Progenitor cell of endocrine pancreas (in vitro differentiated cells): ENCODE results near the gene TBC1D19. TPM values are rescaled to one million over a fixed set of nuclear protein-coding genes. Genes with fewer than 3 reads are reported as not detected.

Source experiments
- DNase-seq: peaks from one replicate; pipeline ENCODE4 v3.0.0; 2021; ENCODE audit warnings: low spot score; ENCODE audit not compliant: unreplicated experiment
- H3K27ac Mint-ChIP-seq: 2 replicates; pipeline ENCODE4 v1.8.0; 2021; ENCODE audit warnings: mild to moderate bottlenecking, moderate library complexity, mixed read lengths
- H3K27me3 Mint-ChIP-seq: 2 replicates; pipeline ENCODE4 v1.8.0; 2021; ENCODE audit warnings: mixed read lengths
- H3K36me3 Mint-ChIP-seq: 2 replicates; pipeline ENCODE4 v1.8.0; 2022; ENCODE audit warnings: mixed read lengths; ENCODE audit not compliant: insufficient read depth
- H3K4me1 Mint-ChIP-seq: 2 replicates; pipeline ENCODE4 v1.8.0; 2021; ENCODE audit warnings: low read depth, mixed read lengths
- H3K4me3 Mint-ChIP-seq: 2 replicates; pipeline ENCODE4 v1.8.0; 2021; ENCODE audit warnings: low read depth, mild to moderate bottlenecking, moderate library complexity, mixed read lengths
- H3K9me3 Mint-ChIP-seq: 2 replicates; pipeline ENCODE4 v1.8.0; 2021; ENCODE audit warnings: low read depth, mixed read lengths
- CTCF ChIP-seq: fragments of 200-600 bp; sonication (generic); IDR thresholded peaks from one replicate; pipeline ENCODE4 v1.5.0; 2021; ENCODE audit warnings: antibody characterized with exemption, mild to moderate bottlenecking; ENCODE audit not compliant: unreplicated experiment
- total RNA-seq: library from RNA; stranded (reverse); gene quantifications from 2 replicates; pipeline ENCODE4 v1.2.1, GENCODE V29; 2021

The TBC1D19 gene
- total RNA-seq, 1 donor from 2014 or later, result 28.8 TPM

DNA sequence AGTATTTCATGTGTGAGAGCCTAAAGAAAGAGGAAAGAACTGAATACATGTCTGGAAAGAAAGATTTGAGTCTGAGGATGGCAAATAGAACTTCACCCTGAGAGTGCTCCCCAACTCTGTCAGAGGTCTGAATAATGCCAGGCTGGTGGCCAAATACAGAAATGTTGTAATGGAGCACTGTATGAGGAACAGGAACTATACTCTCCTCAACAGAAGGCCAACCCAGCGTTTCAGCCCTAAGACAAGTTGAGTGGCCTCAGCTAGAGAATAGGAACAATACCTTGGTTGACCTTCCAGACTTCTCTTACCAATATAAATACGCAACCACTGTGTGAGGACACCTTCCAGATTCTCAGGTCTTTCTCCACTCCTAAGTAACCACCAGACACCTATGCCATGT is 182.3 kb downstream of the TBC1D19 start:
- Mint-ChIP-seq H3K9me3 (no peaks in the 10 kb centered on the region), H3K4me1 (peaks cover 1% of the 10 kb centered on the region), H3K4me3 (no peak overlapping the region), H3K36me3 (peaks cover 16% of the 10 kb centered on the region), H3K27ac (no peak overlapping the region), H3K27me3 (no peaks in the 10 kb centered on the region)
- TF ChIP-seq CTCF, result no peak
- DNase-seq, result no peak

- no peaks in the 10 kb centered on the region for H3K4me1 Mint-ChIP-seq
- H3K36me3 Mint-ChIP-seq, result peaks cover 38% of the 10 kb centered on the region
- no peak overlapping the region for H3K4me3 Mint-ChIP-seq
- peaks cover 8% of the 10 kb centered on the region for H3K9me3 Mint-ChIP-seq
- no peak for DNase-seq
- no peak for TF ChIP-seq CTCF
- no peaks in the 10 kb centered on the region for H3K27me3 Mint-ChIP-seq
- H3K27ac Mint-ChIP-seq, result no peak overlapping the region
Measured at GRCh38 chr4:26772096-26772873, 188.4 kb downstream of the TBC1D19 start.

DNA sequence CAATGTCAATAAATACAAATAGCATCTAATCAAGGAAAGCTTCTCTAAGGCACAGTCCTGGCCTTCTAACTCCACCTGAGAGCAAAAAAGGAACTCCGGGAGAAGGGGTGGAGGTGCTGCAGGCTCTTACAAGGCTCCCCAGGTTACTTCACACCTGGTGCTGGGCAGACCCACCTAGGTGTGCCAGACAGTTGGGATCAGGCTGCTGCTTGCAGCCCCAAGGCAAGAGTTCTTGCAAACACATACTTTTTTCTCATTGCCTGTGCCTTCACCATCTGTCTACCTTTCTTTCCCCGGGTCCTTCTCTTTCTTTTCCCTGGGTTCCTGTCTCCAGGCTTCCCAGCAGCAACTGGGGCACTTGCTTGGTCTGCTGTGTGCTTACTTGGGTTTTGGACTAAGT is 195.3 kb downstream of the TBC1D19 start:
- no peak for DNase-seq
- TF ChIP-seq CTCF, result no peak
- no peak overlapping the region for H3K4me3 Mint-ChIP-seq
- peaks cover 18% of the 10 kb centered on the region for H3K36me3 Mint-ChIP-seq
- no peaks in the 10 kb centered on the region for H3K27me3 Mint-ChIP-seq
- H3K27ac Mint-ChIP-seq, result no peak overlapping the region
- no peaks in the 10 kb centered on the region for H3K4me1 Mint-ChIP-seq
- H3K9me3 Mint-ChIP-seq, result peaks cover 2% of the 10 kb centered on the region

GRCh38 chr4:26779674-26780073 is 195.8 kb downstream of the TBC1D19 start:
- Mint-ChIP-seq H3K36me3 (peaks cover 15% of the 10 kb centered on the region), H3K4me1 (no peaks in the 10 kb centered on the region), H3K9me3 (no peaks in the 10 kb centered on the region), H3K27me3 (no peaks in the 10 kb centered on the region), H3K27ac (no peak overlapping the region), H3K4me3 (no peak overlapping the region)
- TF ChIP-seq CTCF, result no peak
- DNase-seq, result no peak

- no peaks in the 10 kb centered on the region for H3K4me1 Mint-ChIP-seq
- H3K27ac Mint-ChIP-seq, result no peak overlapping the region
- no peaks in the 10 kb centered on the region for H3K27me3 Mint-ChIP-seq
- no peak for DNase-seq
- H3K36me3 Mint-ChIP-seq, result peaks cover 14% of the 10 kb centered on the region
- no peaks in the 10 kb centered on the region for H3K9me3 Mint-ChIP-seq
- no peak for TF ChIP-seq CTCF
- H3K4me3 Mint-ChIP-seq, result no peak overlapping the region
Measured at GRCh38 chr4:26780539-26780938, 196.7 kb downstream of the TBC1D19 start.
